Progenitor cell of endocrine pancreas (in vitro differentiated cells): ENCODE data around the gene MDP1. TPM values are rescaled to one million over a fixed set of nuclear protein-coding genes. Genes with fewer than 3 reads are reported as not detected.

ENCODE experiments used
- DNase-seq: peaks from one replicate; pipeline ENCODE4 v3.0.0; 2021; ENCODE audit warnings: low spot score; ENCODE audit not compliant: unreplicated experiment
- H3K27ac Mint-ChIP-seq: 2 replicates; pipeline ENCODE4 v1.8.0; 2021; ENCODE audit warnings: mild to moderate bottlenecking, moderate library complexity, mixed read lengths
- H3K27me3 Mint-ChIP-seq: 2 replicates; pipeline ENCODE4 v1.8.0; 2021; ENCODE audit warnings: mixed read lengths
- H3K36me3 Mint-ChIP-seq: 2 replicates; pipeline ENCODE4 v1.8.0; 2022; ENCODE audit warnings: mixed read lengths; ENCODE audit not compliant: insufficient read depth
- H3K4me1 Mint-ChIP-seq: 2 replicates; pipeline ENCODE4 v1.8.0; 2021; ENCODE audit warnings: low read depth, mixed read lengths
- H3K4me3 Mint-ChIP-seq: 2 replicates; pipeline ENCODE4 v1.8.0; 2021; ENCODE audit warnings: low read depth, mild to moderate bottlenecking, moderate library complexity, mixed read lengths
- H3K9me3 Mint-ChIP-seq: 2 replicates; pipeline ENCODE4 v1.8.0; 2021; ENCODE audit warnings: low read depth, mixed read lengths
- CTCF ChIP-seq: fragments of 200-600 bp; sonication (generic); IDR thresholded peaks from one replicate; pipeline ENCODE4 v1.5.0; 2021; ENCODE audit warnings: antibody characterized with exemption, mild to moderate bottlenecking; ENCODE audit not compliant: unreplicated experiment
- total RNA-seq: library from RNA; stranded (reverse); gene quantifications from 2 replicates; pipeline ENCODE4 v1.2.1, GENCODE V29; 2021

The MDP1 gene
- total RNA-seq, 1 donor from 2014 or later, result 15.2 TPM

- Mint-ChIP-seq H3K36me3 (no peaks in the 10 kb centered on the region), H3K4me3 (no peak overlapping the region), H3K4me1 (no peaks in the 10 kb centered on the region), H3K27ac (no peak overlapping the region), H3K27me3 (no peaks in the 10 kb centered on the region), H3K9me3 (no peaks in the 10 kb centered on the region)
- no peak for TF ChIP-seq CTCF
- DNase-seq, result no peak
Measured at GRCh38 chr14:24253936-24254335, 38.1 kb upstream of the MDP1 start.

GRCh38 chr14:24252289-24253124 is 36.6 kb upstream of the MDP1 start:
- Mint-ChIP-seq H3K36me3 (no peaks in the 10 kb centered on the region), H3K27me3 (no peaks in the 10 kb centered on the region), H3K4me1 (no peaks in the 10 kb centered on the region), H3K4me3 (no peak overlapping the region), H3K9me3 (no peaks in the 10 kb centered on the region), H3K27ac (peak overlapping the region; percentile 49)
- TF ChIP-seq CTCF, result no peak
- DNase-seq, result no peak

GRCh38 chr14:24251880-24252288 is 36.0 kb upstream of the MDP1 start:
- no peaks in the 10 kb centered on the region for H3K36me3 Mint-ChIP-seq
- H3K27ac Mint-ChIP-seq, result no peak overlapping the region
- no peaks in the 10 kb centered on the region for H3K27me3 Mint-ChIP-seq
- no peak for DNase-seq
- TF ChIP-seq CTCF, result no peak
- no peaks in the 10 kb centered on the region for H3K9me3 Mint-ChIP-seq
- no peak overlapping the region for H3K4me3 Mint-ChIP-seq
- no peaks in the 10 kb centered on the region for H3K4me1 Mint-ChIP-seq

GRCh38 chr14:24250354-24250753 is 34.5 kb upstream of the MDP1 start:
- no peak overlapping the region for H3K4me3 Mint-ChIP-seq
- no peaks in the 10 kb centered on the region for H3K27me3 Mint-ChIP-seq
- H3K4me1 Mint-ChIP-seq, result no peaks in the 10 kb centered on the region
- no peak for DNase-seq
- H3K36me3 Mint-ChIP-seq, result no peaks in the 10 kb centered on the region
- no peak for TF ChIP-seq CTCF
- no peak overlapping the region for H3K27ac Mint-ChIP-seq
- no peaks in the 10 kb centered on the region for H3K9me3 Mint-ChIP-seq

- no peak for DNase-seq
- Mint-ChIP-seq H3K4me1 (peaks cover 2% of the 10 kb centered on the region), H3K27ac (peak overlapping the region; percentile 86), H3K27me3 (no peaks in the 10 kb centered on the region), H3K9me3 (no peaks in the 10 kb centered on the region), H3K4me3 (no peak overlapping the region), H3K36me3 (no peaks in the 10 kb centered on the region)
- no peak for TF ChIP-seq CTCF
Measured at GRCh38 chr14:24249230-24250021, 33.6 kb upstream of the MDP1 start.
